Nephron progenitor cell (in vitro differentiated cells): ENCODE data around the gene L1CAM.
A peak's percentile ranks its signal among the peaks of the same experiment; 100 is the strongest.

Experiments
- DNase-seq: peaks from one replicate; pipeline ENCODE4 v3.0.0; 2021
- H3K27ac Mint-ChIP-seq: 2 replicates; pipeline ENCODE4 v1.8.0; 2021; ENCODE audit warnings: mild to moderate bottlenecking, moderate library complexity, mixed read lengths
- H3K27me3 Mint-ChIP-seq: 2 replicates; pipeline ENCODE4 v1.8.0; 2021; ENCODE audit warnings: mild to moderate bottlenecking, low read depth, mixed read lengths; ENCODE audit not compliant: poor library complexity
- H3K36me3 Mint-ChIP-seq: 2 replicates; pipeline ENCODE4 v1.8.0; 2021; ENCODE audit warnings: low read depth, mixed read lengths
- H3K4me1 Mint-ChIP-seq: 2 replicates; pipeline ENCODE4 v1.8.0; 2021; ENCODE audit warnings: mixed read lengths
- H3K4me3 Mint-ChIP-seq: 2 replicates; pipeline ENCODE4 v1.8.0; 2021; ENCODE audit warnings: mild to moderate bottlenecking, moderate library complexity, mixed read lengths
- H3K9me3 Mint-ChIP-seq: 2 replicates; pipeline ENCODE4 v1.8.0; 2021; ENCODE audit warnings: mild to moderate bottlenecking, moderate library complexity, mixed read lengths
- TF ChIP-seq, protein P1 (sequence below): fragments of 200-600 bp; sonication (generic); IDR thresholded peaks from 2 replicates; pipeline ENCODE4 v1.5.0; 2021; ENCODE audit warnings: antibody characterized with exemption

L1CAM gene

DNA sequence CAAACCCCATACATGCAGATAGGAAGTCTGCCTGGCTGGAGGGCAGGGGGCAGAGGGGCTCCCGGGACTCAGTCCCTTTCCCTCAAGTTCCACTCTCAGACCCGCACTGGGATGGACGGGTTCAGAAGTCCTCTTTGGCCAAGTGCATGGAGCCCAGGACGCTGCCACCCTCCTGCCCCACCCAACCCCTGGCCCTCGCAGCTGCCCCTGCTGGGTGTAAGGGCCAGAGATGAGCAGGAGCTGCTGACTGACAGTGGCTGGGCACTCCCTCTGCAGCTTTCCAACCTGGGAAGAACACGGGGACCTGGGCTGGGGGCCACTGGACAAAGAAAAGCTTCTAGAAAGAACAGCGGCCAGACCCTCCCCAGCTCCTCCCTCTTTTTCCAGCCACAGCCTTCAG, 3.4 kb downstream of the L1CAM start:
- Mint-ChIP-seq H3K4me1 (peaks cover 59% of the 10 kb centered on the region), H3K9me3 (peaks cover 42% of the 10 kb centered on the region), H3K27me3 (peaks cover 18% of the 10 kb centered on the region), H3K4me3 (peak overlapping the region; percentile 60), H3K36me3 (no peaks in the 10 kb centered on the region), H3K27ac (no peak overlapping the region)
- no peak for DNase-seq
- TF ChIP-seq, protein P1, sequence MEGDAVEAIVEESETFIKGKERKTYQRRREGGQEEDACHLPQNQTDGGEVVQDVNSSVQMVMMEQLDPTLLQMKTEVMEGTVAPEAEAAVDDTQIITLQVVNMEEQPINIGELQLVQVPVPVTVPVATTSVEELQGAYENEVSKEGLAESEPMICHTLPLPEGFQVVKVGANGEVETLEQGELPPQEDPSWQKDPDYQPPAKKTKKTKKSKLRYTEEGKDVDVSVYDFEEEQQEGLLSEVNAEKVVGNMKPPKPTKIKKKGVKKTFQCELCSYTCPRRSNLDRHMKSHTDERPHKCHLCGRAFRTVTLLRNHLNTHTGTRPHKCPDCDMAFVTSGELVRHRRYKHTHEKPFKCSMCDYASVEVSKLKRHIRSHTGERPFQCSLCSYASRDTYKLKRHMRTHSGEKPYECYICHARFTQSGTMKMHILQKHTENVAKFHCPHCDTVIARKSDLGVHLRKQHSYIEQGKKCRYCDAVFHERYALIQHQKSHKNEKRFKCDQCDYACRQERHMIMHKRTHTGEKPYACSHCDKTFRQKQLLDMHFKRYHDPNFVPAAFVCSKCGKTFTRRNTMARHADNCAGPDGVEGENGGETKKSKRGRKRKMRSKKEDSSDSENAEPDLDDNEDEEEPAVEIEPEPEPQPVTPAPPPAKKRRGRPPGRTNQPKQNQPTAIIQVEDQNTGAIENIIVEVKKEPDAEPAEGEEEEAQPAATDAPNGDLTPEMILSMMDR: no peak

- no peaks in the 10 kb centered on the region for H3K36me3 Mint-ChIP-seq
- peaks cover 58% of the 10 kb centered on the region for H3K4me1 Mint-ChIP-seq
- H3K27ac Mint-ChIP-seq: no peak overlapping the region
- H3K4me3 Mint-ChIP-seq: peak overlapping the region; percentile 60
- DNase-seq: no peak
- peaks cover 17% of the 10 kb centered on the region for H3K27me3 Mint-ChIP-seq
- H3K9me3 Mint-ChIP-seq: peaks cover 40% of the 10 kb centered on the region
- TF ChIP-seq, protein P1: no peak
Measured at GRCh38 chrX:153882086-153882498, 3.9 kb downstream of the L1CAM start.

- TF ChIP-seq, protein P1: no peak
- no peak overlapping the region for H3K4me3 Mint-ChIP-seq
- H3K27ac Mint-ChIP-seq: no peak overlapping the region
- peaks cover 39% of the 10 kb centered on the region for H3K9me3 Mint-ChIP-seq
- peaks cover 13% of the 10 kb centered on the region for H3K27me3 Mint-ChIP-seq
- peaks cover 57% of the 10 kb centered on the region for H3K4me1 Mint-ChIP-seq
- H3K36me3 Mint-ChIP-seq: no peaks in the 10 kb centered on the region
- DNase-seq: no peak
Measured at GRCh38 chrX:153881281-153881680, 4.7 kb downstream of the L1CAM start.

GRCh38 chrX:153880440-153880815, 5.5 kb downstream of the L1CAM start:
- Mint-ChIP-seq H3K4me1 (peaks cover 60% of the 10 kb centered on the region), H3K9me3 (peaks cover 42% of the 10 kb centered on the region), H3K27me3 (peaks cover 13% of the 10 kb centered on the region), H3K36me3 (no peaks in the 10 kb centered on the region), H3K4me3 (no peak overlapping the region), H3K27ac (no peak overlapping the region)
- TF ChIP-seq, protein P1: no peak
- DNase-seq: no peak

DNA sequence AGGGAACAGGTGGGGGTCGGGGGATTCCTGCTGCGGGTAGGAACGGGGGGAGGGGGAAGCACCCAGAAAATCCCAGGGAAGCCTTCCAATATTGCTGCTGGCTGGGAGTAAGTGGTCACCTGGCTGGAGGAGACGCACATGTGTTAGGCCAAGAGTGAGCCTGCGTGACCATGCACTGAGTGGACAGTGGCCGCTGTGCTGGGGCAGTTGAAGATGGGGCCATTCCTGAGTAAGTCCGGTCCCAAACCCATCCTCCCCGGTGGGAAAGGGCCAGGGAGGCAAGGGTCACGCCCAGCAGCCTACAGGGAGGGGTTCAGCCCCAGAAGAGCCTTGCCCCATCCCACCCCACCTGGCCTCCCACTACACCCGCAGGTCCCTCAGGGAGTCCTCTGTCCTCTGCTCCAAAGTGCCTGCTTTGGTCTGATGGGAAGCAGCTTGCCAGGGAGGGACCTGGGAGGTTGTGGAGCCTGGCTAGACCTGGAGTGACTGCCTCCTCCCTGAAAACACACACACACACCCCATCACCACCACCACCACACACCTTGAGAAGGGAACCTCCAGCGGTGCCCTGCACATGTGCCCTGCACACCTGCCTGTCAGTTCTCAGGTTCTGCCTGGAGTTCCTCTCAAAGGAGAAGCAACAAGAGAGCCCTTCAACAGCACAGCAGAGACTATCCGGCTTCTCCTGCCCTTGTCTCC, 6.1 kb downstream of the L1CAM start:
- Mint-ChIP-seq H3K4me1 (peaks cover 63% of the 10 kb centered on the region), H3K36me3 (no peaks in the 10 kb centered on the region), H3K27ac (no peak overlapping the region), H3K4me3 (peak overlapping the region; percentile 71), H3K9me3 (peaks cover 42% of the 10 kb centered on the region), H3K27me3 (peaks cover 8% of the 10 kb centered on the region)
- DNase-seq: no peak
- TF ChIP-seq, protein P1: no peak

DNA sequence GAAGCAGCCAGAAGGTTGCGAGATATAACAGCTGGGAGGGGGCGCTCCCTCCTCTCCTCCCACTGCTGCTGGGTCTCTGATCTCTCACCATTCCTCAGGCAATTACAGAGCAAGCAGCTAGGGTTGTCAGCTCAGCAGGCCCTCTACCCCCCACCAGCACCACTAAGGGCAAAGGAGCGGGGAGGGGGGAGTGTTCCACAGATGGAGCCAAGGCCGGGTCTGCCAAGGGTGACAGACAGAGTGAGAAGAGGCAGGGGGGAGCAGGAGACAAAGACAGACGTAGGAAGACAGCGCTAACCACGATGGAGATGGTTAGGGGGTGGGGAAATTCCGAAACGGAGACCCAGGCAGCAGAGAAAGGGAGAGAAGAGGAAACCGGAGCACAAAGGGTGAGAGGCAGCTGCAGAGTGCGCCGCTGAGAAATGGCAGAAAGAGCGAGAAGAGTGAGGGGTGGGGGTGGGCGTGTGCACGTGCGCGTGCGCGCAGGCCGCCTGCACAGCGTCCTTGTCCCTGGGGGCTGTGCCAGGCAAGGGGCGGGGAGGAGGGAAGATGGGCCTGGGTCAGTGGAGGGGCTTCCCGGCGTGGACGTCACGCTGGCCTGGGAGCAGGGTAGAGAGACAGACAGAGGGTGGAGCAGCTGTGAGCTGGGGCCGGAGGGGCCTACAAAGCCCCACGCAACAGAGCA, 6.9 kb downstream of the L1CAM start:
- peak; percentile 44 for DNase-seq
- peak overlapping the region; percentile 71 for H3K4me3 Mint-ChIP-seq
- H3K27ac Mint-ChIP-seq: peak overlapping the region; percentile 33
- peaks cover 65% of the 10 kb centered on the region for H3K4me1 Mint-ChIP-seq
- H3K9me3 Mint-ChIP-seq: peaks cover 44% of the 10 kb centered on the region
- H3K36me3 Mint-ChIP-seq: no peaks in the 10 kb centered on the region
- TF ChIP-seq, protein P1: no peak
- H3K27me3 Mint-ChIP-seq: peaks cover 8% of the 10 kb centered on the region
